Suprapubic skin (tissue), 3 donors: ENCODE results near the gene SLC36A2.

Experiments
- CTCF ChIP-seq, 2 donors: fragments of 200-600 bp in 1 of 2; fragments of 450-650 bp in 1 of 2; sonication (generic) in 1 of 2; IDR thresholded peaks; one replicate each; pipeline ENCODE4 v1.5.1; 2016 to 2019; ENCODE audit warnings: antibody characterized with exemption in 2 of 2, mild to moderate bottlenecking in 1 of 2, moderate library complexity in 1 of 2
- POLR2A ChIP-seq, 2 donors: fragments of 450-650 bp; IDR thresholded peaks; one replicate each; pipeline ENCODE4 v1.6.1; 2017; ENCODE audit warnings: antibody characterized with exemption in 2 of 2, mild to moderate bottlenecking in 2 of 2, moderate library complexity in 2 of 2

GRCh38 chr5:151357792-151358191 is 10.4 kb upstream of the SLC36A2 start:
- TF ChIP-seq POLR2A (IDR thresholded peaks at IDR 0.05) (no peak), CTCF (IDR thresholded peaks at IDR 0.05) (no peak)
